Aorta (tissue), 5 donors: Measurements from ENCODE around the gene CEP162. TPM values are rescaled to one million over a fixed set of nuclear protein-coding genes. Genes with fewer than 3 reads are reported as not detected.
"Not testable (repeated sequence)": the region's sequence is repeated elsewhere in the genome, so short reads cannot be mapped to it uniquely, and the experiment has no call there.

Source experiments
- ATAC-seq: fragments of 200-7000 bp; cut with Tn5 transposase; one replicate; pipeline ENCODE4 v1.9.1; 2022; ENCODE audit warnings: moderate library complexity; ENCODE audit not compliant: low FRiP score
- DNase-seq, 2 donors: peaks; one replicate each; pipeline ENCODE4 v3.0.0-alpha.2; 2020
- H3K27ac ChIP-seq, 2 donors: one replicate each; pipeline ENCODE4 v1.5.1; 2013; ENCODE audit warnings: low read length in 2 of 2, mild to moderate bottlenecking in 2 of 2, moderate library complexity in 2 of 2, control low read depth in 1 of 2, inconsistent platforms in 1 of 2, low read depth in 1 of 2
- H3K27me3 ChIP-seq, 2 donors: one replicate each; pipeline ENCODE4 v1.6.1; 2013; ENCODE audit warnings: control low read depth in 1 of 2, low read length in 1 of 2, mild to moderate bottlenecking in 1 of 2, moderate library complexity in 1 of 2; ENCODE audit not compliant: insufficient read depth in 2 of 2, control insufficient read depth in 1 of 2
- H3K36me3 ChIP-seq, 2 donors: one replicate each; pipeline ENCODE4 v1.6.1; 2013; ENCODE audit warnings: control low read depth in 1 of 2, low read length in 1 of 2, mild to moderate bottlenecking in 1 of 2; ENCODE audit not compliant: insufficient read depth in 2 of 2, control insufficient read depth in 1 of 2
- H3K4me1 ChIP-seq, 2 donors: one replicate each; pipeline ENCODE4 v1.6.1; 2013; ENCODE audit warnings: low read length in 2 of 2, control low read depth in 1 of 2, mild to moderate bottlenecking in 1 of 2, moderate library complexity in 1 of 2; ENCODE audit not compliant: insufficient read depth in 2 of 2, control insufficient read depth in 1 of 2
- H3K4me3 ChIP-seq, 2 donors: one replicate each; pipeline ENCODE4 v1.5.1; 2013; ENCODE audit warnings: low read length in 2 of 2, control low read depth in 1 of 2, mild to moderate bottlenecking in 1 of 2
- H3K9me3 ChIP-seq: one replicate; pipeline ENCODE4 v1.6.1; 2013; ENCODE audit warnings: mild to moderate bottlenecking, low read length; ENCODE audit not compliant: control insufficient read depth
- WGBS, 2 donors: extraction: QIAGEN DNeasy Blood & Tissue Kit; methylation state at CpG; one replicate each; pipeline ENCODE4 v1.1.7; 2013; 5-methylcytosine and 5-hydroxymethylcytosine counted together
- intact Hi-C, 2 donors: fragments of 100-400 bp; cut with DNase I; formaldehyde crosslinking; loops; one replicate each; pipeline versions ENCODE4 v1.14.2 to v1.15.0; 2022
- polyA plus RNA-seq, 2 donors: library from polyadenylated mRNA; stranded (reverse); fragments of 200-250 nt; gene quantifications; one replicate each; pipeline ENCODE4 v1.2.3, GENCODE V29; 2013
- total RNA-seq, 2 donors: library from RNA; stranded (reverse); fragmentation: NEBNext Ultra II Directional; extraction: Animal tissue kit (Norgen Biotek cat#: 25700); gene quantifications; one replicate each; pipeline ENCODE4 v1.2.1, GENCODE V29; 2021
- donor health status: healthy with polysubstance abuse.
- donor health status: Bipolar disorder and iron deficiency.
- donor health status: DM: no; HTN: no; CAD: no.
- donor health status: DM: no; HTN: no; CAD: no.
- donor health status: DM: yes; HTN: yes; CAD: no.

CEP162 gene
- total and polyA plus RNA-seq, 4 donors: 4.5 to 14.3 (median 9.4) TPM

DNA sequence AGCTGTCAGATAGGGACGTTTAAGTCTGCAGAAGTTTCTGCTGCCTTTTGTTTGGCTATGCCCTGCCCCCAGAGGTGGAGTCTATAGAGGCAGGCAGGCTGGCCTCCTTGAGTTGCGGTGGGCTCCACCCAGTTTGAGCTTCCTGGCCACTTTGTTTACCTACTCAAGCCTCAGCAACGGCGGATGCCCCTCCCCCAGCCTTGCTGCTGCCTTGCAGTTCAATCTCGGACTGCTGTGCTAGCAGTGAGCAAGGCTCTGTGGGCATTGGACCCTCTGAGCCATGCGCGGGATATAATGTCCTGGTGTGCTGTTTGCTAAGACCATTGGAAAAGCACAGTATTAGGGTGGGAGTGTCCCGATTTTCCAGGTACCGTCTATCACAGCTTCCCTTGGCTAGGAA, 94.1 kb downstream of the CEP162 start:
- not testable (repeated sequence) for DNase-seq
- 97 to 98% methylated on average over 9 of the region's 9 CpGs for WGBS, 2 donors

DNA sequence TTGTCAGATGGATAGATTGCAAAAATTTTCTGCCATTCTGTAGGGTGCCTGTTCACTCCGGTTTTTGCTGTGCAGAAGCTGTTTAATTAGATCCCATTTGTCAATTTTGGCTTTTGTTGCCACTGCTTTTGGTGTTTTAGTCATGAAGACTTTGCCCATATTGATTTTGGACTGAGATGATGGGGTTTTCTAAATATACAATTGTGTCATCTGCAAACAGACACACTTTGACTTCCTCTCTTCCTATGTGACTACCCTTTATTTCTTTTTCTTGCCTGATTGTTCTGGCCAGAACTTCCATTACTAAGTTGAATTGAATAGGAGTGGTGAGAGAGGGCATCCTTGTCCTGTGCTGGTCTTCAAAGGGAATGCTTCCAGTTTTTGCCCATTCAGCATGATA, 97.9 kb downstream of the CEP162 start:
- intact Hi-C loops, ATAC-seq, H3K9me3 ChIP-seq, H3K4me3 ChIP-seq, H3K36me3 ChIP-seq, H3K27me3 ChIP-seq, DNase-seq, H3K27ac ChIP-seq, H3K4me1 ChIP-seq: not testable (repeated sequence)
- WGBS, 2 donors: 94 to 96% methylated on average over 1 of the region's 1 CpG

More for the DNA sequence above, 94.1 kb downstream of the CEP162 start:
- H3K27me3 ChIP-seq, H3K4me3 ChIP-seq, H3K36me3 ChIP-seq, intact Hi-C loops, ATAC-seq, H3K27ac ChIP-seq, H3K4me1 ChIP-seq, H3K9me3 ChIP-seq: not testable (repeated sequence)

DNA sequence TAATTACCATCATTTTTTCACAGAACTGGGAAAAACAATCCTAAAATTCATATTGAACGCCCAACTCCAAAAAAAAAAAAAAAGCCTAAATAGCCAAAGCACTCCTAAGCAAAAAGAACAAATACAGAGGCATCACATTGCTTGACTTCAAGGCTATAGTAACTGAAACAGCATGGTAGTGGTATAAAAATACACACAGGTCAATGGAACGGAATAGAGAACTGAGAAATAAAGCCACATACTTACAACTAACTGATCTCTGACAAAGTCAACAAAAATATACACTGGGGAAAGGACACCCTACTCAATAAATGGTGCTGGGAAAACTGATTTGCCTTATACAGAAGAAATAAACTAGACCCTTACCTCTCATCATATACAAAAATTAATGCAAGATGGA, 104.3 kb downstream of the CEP162 start:
- Histone ChIP-seq H3K36me3 (peaks cover 4 to 6% of the 10 kb centered on the region in 2 donors), H3K4me3 (no peak overlapping the region), H3K27ac (no peak overlapping the region), H3K9me3 (no peaks in the 10 kb centered on the region), H3K4me1 (no peaks in the 10 kb centered on the region), H3K27me3 (no peaks in the 10 kb centered on the region)
- DNase-seq: no peak
- intact Hi-C loops: no loop called here
- 91 to 98% methylated on average over 2 of the region's 2 CpGs for WGBS, 2 donors
- ATAC-seq: no peak

DNA sequence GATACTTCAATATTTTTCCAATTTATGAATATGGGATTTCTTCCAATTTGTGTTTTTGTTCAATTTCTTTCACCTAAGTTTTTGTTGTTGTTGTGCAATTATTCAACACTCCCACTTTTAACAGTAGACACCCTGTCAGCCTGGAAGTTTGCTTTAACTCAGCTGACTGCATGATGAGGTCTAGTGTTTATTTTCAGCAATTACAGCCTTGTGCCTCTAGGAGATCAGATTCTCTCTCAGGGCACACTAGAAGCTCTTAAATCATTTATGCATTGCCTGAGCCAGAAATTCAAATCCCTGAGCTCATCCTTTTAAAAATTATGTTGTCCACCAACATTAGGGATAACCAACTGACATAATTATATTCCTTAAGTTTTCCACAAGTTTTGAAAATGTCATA, 108.2 kb downstream of the CEP162 start:
- Histone ChIP-seq H3K36me3 (no peaks in the 10 kb centered on the region), H3K4me3 (no peak overlapping the region), H3K27me3 (no peaks in the 10 kb centered on the region), H3K9me3 (no peaks in the 10 kb centered on the region), H3K4me1 (no peaks in the 10 kb centered on the region), H3K27ac (no peak overlapping the region)
- ATAC-seq: no peak
- intact Hi-C loops: no loop called here
- no peak for DNase-seq

DNA sequence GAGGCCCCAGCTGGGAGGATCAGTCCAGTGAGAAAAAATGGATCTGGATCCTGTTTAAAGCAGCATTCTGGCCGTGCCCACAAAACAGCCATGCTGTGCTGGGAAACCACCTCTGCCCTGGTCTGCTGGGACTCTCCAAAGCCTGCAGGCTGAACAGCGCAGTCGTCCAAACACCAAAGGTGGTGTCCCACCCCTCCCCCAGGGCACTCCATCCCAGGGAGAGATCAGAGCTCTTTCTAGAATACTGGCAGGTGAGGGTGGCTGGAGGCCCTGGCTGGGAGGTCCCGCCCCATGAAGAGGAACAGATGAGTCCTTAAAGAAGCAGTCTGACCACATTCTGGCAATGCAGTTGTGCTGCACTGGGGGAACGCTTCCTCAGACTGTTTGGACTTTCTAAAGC, 109.3 kb downstream of the CEP162 start:
- H3K36me3 ChIP-seq: no peaks in the 10 kb centered on the region
- DNase-seq (no peak), ATAC-seq (no peak)
- no peak overlapping the region for H3K27ac ChIP-seq
- 85 to 92% methylated on average over 5 of the region's 5 CpGs for WGBS, 2 donors
- H3K4me3 ChIP-seq: no peak overlapping the region
- intact Hi-C loops: no loop called here
- H3K4me1 ChIP-seq: no peaks in the 10 kb centered on the region
- no peaks in the 10 kb centered on the region for H3K9me3 ChIP-seq
- H3K27me3 ChIP-seq: no peaks in the 10 kb centered on the region

DNA sequence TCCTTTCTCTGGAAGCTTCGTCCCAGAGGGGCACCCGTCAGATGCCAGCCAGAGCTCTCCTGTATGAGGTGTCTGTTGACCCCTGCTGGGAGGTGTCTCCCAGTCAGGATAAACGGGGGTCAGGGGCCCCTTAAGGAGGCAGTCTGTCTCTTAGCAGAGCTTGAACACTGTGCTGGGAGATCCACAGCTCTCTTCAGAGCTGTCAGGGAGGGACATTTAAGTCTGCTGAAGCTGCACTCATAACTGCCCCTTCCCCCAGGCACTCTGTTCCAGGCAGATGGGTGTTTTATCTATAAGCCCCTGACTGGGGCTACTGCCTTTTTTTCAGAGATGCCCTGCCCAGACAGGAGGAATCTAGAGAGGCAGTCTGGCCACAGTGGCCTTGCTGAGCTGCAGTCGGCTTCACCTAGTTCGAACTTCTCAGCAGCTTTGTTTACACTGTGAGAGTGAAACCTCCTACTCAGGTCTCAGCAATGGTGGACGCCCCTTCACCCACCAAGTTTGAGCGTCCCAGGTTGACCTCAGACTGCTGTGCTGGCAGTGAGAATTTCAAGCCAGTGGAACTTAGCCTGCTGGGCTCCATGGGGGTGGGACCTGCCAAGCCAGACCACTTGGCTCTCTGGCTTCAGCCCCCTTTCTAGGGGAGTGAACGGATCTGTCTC, 112.4 kb downstream of the CEP162 start:
- ATAC-seq, DNase-seq, H3K4me3 ChIP-seq, H3K9me3 ChIP-seq, H3K4me1 ChIP-seq, intact Hi-C loops, H3K27ac ChIP-seq, H3K27me3 ChIP-seq, H3K36me3 ChIP-seq: not testable (repeated sequence)
- 85 to 86% methylated on average over 8 of the region's 8 CpGs for WGBS, 2 donors

DNA sequence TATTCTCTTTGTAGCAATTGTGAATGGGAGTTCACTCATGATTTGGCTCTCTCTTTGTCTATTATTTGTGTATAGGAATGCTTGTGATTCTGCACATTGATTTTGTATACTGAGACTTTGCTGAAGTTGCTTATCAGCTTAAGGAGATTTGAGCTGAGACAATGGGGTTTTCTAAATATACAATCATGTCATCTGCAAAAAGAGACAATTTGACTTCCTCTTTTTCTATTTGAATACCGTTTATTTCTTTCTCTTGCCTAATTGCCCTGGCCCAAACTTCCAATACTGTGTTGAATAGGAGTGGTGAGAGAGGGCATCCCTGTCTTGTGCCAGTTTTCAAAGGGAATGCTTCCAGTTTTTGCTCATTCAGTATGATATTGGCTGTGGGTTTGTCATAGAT, 116.1 kb downstream of the CEP162 start:
- ATAC-seq, H3K9me3 ChIP-seq, DNase-seq, H3K27me3 ChIP-seq, H3K36me3 ChIP-seq, intact Hi-C loops, H3K4me3 ChIP-seq, H3K4me1 ChIP-seq, H3K27ac ChIP-seq: not testable (repeated sequence)
- WGBS, 2 donors: 67 to 93% methylated on average over 1 of the region's 1 CpG

DNA sequence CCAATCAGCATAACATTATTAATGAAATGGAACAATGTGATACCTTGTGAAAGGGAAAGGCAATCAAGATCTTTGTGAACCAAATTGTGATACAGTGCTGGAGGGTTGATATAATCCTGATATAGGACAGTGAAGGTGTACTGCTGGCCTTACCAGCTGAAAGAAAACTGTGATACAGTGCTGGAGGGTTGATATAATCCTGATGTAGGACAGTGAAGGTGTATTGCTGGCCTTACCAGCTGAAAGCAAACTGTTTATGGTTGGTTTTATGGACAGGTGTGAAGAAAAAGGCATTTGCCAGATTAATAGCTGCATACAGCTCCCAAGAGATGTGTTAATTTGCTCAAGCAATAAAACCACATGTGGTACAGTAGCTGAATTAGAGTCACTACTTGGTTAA, 119.9 kb downstream of the CEP162 start:
- intact Hi-C loops: no loop called here

DNA sequence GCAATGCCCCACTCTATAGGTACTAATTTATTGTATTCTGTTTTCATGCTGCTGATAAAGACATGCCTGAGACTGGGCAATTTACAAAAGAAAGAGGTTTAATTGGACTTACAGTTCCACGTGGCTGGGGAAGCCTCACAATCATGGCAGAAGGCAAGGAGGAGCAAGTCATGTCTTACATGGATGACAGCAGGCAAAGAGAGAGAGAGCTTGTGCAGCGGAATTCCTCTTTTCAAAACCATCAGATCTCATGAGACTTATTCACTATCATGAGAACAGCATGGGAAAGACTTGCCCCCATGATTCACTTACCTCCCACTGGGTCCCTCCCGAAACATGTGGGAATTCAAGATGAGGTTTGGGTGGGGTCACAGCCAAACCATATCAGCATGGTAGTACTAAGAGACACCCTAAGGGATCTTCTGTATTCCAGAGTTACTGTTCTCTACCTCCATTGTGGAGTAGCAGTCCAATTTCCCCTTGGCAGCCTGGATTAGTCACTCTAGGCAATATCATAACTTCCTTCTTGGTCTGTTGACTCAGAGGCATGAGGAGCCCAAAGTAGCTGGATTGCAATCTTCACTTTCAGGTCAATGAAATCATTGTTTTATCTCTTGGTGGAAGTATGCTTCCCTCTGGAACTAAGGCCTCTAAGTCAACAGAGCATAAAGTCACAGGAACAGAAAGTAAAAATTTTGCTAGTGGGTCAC, 122.1 kb downstream of the CEP162 start:
- H3K4me1 ChIP-seq, intact Hi-C loops, H3K27ac ChIP-seq, ATAC-seq, H3K9me3 ChIP-seq, DNase-seq, H3K4me3 ChIP-seq, H3K27me3 ChIP-seq, H3K36me3 ChIP-seq: not testable (repeated sequence)
- WGBS, 2 donors: 93 to 94% methylated on average over 3 of the region's 3 CpGs

More for the DNA sequence above, 119.9 kb downstream of the CEP162 start:
- no peak overlapping the region for H3K4me3 ChIP-seq
- H3K27me3 ChIP-seq: no peaks in the 10 kb centered on the region
- DNase-seq: no peak
- H3K9me3 ChIP-seq: no peaks in the 10 kb centered on the region
- no peak overlapping the region for H3K27ac ChIP-seq
- no peaks in the 10 kb centered on the region for H3K4me1 ChIP-seq
- H3K36me3 ChIP-seq: no peaks in the 10 kb centered on the region
- no peak for ATAC-seq
